Astrocyte of the cerebellum (primary cell): Measurements from ENCODE around the gene NKX6-2.

ENCODE experiments used
- DNase-seq: peaks from one replicate; pipeline ENCODE4 v3.0.0-alpha.2; 2011; ENCODE audit warnings: low read depth
- H3K4me3 ChIP-seq: 2 replicates; pipeline ENCODE4 v1.5.1; 2011; ENCODE audit warnings: mild to moderate bottlenecking, low read depth, low read length, moderate library complexity
- in situ Hi-C: cut with HindIII; loops from 2 replicates; pipeline ENCODE4 v1.10.0; 2017; ENCODE audit warnings: low sequenced_read_pairs
- TF ChIP-seq, protein P1 (sequence below): IDR thresholded peaks from 2 replicates; pipeline ENCODE4 v1.5.1; 2012; ENCODE audit warnings: low read length, low read depth, moderate library complexity, mild to moderate bottlenecking; ENCODE audit errors: missing control alignments

The NKX6-2 gene

DNA sequence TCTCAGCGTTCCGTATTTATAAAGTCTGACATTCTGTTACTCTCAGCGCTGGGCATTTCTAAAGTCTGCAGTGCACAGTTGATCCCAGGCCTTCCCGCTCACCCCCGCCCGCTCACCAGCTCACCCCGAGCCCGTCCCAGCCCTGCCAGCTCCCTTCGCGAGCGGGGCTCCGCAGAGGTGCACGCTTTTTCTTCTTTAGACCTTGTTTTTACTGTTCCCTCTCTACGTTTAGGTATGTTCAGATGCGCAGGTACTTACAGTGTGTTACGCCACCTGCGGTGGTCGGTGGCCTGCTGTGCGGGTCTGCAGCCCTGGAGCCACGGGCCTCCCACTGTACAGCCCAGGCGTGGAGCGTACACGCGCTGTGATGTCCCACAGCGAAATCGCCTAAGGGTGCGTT lies 28.8 kb downstream of the NKX6-2 start:
- TF ChIP-seq, protein P1, sequence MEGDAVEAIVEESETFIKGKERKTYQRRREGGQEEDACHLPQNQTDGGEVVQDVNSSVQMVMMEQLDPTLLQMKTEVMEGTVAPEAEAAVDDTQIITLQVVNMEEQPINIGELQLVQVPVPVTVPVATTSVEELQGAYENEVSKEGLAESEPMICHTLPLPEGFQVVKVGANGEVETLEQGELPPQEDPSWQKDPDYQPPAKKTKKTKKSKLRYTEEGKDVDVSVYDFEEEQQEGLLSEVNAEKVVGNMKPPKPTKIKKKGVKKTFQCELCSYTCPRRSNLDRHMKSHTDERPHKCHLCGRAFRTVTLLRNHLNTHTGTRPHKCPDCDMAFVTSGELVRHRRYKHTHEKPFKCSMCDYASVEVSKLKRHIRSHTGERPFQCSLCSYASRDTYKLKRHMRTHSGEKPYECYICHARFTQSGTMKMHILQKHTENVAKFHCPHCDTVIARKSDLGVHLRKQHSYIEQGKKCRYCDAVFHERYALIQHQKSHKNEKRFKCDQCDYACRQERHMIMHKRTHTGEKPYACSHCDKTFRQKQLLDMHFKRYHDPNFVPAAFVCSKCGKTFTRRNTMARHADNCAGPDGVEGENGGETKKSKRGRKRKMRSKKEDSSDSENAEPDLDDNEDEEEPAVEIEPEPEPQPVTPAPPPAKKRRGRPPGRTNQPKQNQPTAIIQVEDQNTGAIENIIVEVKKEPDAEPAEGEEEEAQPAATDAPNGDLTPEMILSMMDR: no peak
- no peak for DNase-seq
- in situ Hi-C loops: no loop called here
- no peak overlapping the region for H3K4me3 ChIP-seq

DNA sequence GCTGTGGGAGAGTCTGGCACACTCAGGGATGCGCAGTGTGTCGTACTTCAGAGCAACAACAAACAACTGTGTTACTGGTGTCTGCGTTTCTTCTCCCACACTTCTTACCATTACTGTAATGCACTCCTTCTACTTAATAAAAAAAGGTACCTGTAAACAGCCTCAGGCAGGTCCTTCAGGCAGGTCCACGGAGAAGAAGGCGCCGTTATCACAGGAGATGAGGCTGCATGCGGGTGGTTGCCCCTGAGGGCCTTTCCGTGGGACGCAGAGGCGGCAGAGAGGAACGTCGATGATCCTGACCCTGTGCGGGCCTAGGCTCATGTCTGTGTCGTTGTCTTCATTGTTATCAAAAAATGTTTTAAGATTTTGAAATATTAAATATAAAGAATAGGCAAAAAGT lies 29.4 kb downstream of the NKX6-2 start:
- in situ Hi-C loops: no loop called here
- no peak for DNase-seq
- TF ChIP-seq, protein P1: no peak
- no peak overlapping the region for H3K4me3 ChIP-seq

DNA sequence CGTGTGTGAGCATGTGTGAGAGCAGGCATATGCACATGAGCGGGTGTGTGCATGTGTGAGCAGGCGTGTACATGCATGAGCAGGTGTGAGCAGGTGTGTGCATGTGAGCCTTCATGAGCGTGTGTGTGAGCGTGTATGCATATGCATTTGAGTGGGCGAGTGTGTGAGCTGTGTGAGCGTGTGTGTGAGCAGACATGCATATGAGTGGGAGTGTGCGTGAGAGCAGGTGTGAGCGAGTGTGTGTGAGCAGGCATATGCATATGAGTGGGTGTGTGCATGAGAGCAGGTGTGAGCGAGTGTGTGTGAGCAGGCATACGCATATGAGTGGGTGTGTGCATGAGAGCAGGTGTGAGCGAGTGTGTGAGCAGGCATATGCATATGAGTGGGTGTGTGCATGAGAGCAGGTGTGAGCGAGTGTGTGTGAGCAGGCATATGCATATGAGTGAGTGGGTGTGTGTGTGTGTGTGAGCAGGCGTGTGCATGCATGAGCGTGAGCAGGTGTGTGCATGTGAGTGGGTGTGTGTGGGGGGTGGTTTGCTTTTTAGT lies 30.7 kb downstream of the NKX6-2 start:
- no peak overlapping the region for H3K4me3 ChIP-seq
- no peak for DNase-seq
- TF ChIP-seq, protein P1: no peak
- in situ Hi-C loops: no loop called here

DNA sequence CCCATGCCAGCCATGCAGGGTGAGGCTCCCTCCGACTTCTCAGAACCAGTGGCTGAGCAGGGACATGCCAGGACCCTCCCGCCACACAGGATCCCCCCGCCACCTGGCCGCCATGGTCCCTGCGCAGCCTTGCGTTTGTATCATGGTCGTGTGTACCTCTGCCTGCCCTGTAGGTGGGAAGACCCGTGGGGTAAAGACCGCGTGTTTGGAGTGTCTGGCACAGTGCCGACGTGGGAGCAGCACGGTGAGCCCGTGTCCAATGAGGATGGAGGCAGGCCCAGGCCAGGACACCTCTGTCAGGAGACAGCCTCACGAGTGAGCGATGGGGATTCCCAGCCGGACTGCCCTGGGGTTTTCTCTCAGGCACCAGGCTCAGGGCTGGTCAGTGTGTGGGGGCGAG lies 31.9 kb downstream of the NKX6-2 start:
- H3K4me3 ChIP-seq: no peak overlapping the region
- in situ Hi-C loops: no loop called here

DNA sequence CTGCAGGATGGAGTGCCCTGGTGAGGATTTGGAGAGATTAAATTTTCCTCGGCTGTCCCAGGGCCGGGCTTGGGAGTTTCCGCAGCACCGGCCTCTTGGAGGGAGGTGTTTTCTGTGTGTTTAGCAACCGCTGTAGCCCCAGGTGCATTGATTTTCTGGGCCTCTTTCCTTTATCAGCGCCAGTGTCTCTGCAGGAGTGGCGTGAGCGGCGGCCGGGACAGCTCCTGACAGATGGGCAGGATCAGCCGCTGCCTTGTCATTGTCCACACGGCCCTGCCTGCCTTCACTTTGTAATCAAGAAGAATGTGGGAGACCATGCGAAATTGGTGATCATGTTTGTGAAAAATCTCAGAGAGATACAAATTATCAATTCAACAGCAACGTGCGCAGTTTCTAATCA lies 32.4 kb downstream of the NKX6-2 start:
- TF ChIP-seq, protein P1: no peak
- DNase-seq: no peak
- in situ Hi-C loops: no loop called here
- H3K4me3 ChIP-seq: no peak overlapping the region

More for the DNA sequence above, 31.9 kb downstream of the NKX6-2 start:
- DNase-seq: no peak
- TF ChIP-seq, protein P1: no peak

DNA sequence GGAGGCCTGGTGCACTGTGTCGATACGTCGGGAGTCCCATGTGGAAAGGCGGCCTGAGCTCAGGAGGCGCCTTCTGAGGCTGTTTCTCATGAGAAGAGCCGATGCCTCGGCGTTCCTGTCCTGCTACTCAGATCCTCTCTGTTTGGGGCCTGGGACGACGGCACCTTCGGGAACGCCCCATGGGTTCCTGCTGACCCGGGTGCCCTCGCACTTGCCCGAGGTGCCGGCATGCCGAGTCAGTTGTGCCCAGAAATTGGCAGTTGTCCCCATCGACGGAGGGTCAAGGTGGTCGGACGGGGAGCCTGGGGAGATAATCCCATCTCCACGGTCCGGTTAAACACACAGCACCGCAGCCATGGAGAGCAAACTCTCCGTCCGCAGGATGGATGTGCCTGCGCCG lies 33.0 kb downstream of the NKX6-2 start:
- H3K4me3 ChIP-seq: no peak overlapping the region
- in situ Hi-C loops: no loop called here
- TF ChIP-seq, protein P1: no peak
- no peak for DNase-seq

DNA sequence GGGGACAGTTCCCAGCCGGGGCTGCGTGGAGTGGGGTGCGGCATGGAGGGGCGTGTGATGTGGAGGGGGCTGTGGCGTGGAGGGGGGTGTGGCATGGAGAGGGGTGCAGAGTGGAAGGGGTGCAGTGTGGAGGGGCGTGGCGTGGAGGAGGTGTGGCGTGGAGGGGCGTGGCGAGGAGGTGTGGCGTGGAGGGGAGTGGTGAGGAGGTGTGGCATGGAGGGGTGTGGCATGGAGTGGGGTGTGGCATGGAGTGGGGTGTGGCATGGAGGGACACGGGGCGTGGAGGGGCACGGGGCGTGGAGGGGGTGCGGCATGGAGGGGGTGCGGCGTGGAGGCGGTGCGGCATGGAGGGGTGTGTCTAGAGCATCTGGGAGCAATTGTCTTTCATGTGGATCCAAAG lies 33.6 kb downstream of the NKX6-2 start:
- in situ Hi-C loops: no loop called here
- DNase-seq: no peak
- TF ChIP-seq, protein P1: no peak
- H3K4me3 ChIP-seq: no peak overlapping the region
